LNCAP (cell line): Measurements from ENCODE around the gene AGPS.

Source experiments
- TF ChIP-seq, protein P1 (sequence below): fragments of 450-650 bp; IDR thresholded peaks from 2 replicates; pipeline ENCODE4 v1.5.1; 2017; ENCODE audit warnings: mild to moderate bottlenecking

The AGPS gene

DNA sequence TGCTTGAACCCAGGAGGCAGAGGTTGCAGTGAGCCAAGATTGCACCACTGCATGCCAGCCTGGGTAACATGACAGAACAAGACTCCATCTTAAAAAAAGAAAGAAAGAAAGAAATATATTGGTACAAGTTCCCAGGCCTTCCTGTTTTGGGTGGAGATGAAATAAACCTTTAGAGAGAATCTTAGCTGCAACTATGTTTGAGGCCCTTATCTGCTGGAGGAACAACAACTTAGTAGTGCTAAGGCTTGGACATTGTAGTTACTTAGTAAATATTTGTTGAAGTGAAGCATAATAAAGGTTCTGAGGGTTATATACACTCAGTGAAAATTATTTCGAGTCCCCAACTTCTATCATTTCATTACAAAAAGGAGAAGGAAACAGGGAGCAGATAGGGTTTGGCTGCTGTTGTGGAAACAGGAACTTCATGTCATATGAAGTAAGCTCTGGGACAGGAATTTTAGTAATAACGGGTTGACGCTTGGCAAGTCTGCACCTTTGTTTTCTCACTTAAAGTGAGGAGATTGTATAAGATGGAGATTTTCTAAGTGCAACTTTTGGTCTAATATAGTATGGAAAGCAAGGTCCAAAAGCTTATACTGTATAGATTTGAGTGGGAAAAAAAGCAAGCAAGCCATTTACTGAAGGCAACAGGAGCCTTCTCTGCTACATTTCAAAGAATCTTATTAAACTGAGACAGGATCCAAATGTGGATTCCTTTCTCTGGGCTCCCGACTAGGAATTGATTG, 40.0 kb upstream of the AGPS start:
- TF ChIP-seq, protein P1, sequence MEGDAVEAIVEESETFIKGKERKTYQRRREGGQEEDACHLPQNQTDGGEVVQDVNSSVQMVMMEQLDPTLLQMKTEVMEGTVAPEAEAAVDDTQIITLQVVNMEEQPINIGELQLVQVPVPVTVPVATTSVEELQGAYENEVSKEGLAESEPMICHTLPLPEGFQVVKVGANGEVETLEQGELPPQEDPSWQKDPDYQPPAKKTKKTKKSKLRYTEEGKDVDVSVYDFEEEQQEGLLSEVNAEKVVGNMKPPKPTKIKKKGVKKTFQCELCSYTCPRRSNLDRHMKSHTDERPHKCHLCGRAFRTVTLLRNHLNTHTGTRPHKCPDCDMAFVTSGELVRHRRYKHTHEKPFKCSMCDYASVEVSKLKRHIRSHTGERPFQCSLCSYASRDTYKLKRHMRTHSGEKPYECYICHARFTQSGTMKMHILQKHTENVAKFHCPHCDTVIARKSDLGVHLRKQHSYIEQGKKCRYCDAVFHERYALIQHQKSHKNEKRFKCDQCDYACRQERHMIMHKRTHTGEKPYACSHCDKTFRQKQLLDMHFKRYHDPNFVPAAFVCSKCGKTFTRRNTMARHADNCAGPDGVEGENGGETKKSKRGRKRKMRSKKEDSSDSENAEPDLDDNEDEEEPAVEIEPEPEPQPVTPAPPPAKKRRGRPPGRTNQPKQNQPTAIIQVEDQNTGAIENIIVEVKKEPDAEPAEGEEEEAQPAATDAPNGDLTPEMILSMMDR, result no peak

DNA sequence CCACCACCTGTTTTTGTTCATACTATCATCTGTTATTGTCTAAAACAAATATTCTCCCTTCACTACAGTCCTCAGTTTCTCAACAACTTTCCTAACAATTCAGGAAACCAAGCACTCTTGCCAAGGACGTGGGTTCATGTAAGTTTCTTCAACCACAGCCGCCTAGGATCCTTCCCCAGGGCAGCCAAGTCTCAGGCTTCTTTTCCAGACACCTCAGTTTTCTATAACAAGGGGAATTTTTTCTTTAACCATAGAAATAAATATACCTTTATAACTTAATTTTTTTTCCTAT, 39.4 kb upstream of the AGPS start:
- TF ChIP-seq, protein P1, result no peak

DNA sequence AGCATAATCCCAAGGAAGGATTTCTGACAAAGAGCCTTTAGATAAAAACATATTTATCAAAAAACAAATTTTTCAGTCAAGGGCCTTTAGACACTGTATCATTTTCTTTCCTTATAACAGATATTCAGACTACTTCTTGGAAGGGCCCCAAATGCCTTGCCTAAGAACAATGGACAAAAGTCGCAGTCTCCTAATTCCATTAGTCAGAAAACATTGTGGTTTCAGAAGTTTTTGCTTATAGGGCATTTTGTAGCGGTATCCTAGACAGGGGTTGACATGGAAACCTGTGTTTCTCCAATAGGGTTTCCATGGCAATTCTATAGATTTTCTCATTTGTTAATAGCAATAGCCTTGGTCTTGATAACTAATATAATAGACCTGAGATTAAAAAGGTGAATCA, 36.7 kb upstream of the AGPS start:
- TF ChIP-seq, protein P1, result no peak

DNA sequence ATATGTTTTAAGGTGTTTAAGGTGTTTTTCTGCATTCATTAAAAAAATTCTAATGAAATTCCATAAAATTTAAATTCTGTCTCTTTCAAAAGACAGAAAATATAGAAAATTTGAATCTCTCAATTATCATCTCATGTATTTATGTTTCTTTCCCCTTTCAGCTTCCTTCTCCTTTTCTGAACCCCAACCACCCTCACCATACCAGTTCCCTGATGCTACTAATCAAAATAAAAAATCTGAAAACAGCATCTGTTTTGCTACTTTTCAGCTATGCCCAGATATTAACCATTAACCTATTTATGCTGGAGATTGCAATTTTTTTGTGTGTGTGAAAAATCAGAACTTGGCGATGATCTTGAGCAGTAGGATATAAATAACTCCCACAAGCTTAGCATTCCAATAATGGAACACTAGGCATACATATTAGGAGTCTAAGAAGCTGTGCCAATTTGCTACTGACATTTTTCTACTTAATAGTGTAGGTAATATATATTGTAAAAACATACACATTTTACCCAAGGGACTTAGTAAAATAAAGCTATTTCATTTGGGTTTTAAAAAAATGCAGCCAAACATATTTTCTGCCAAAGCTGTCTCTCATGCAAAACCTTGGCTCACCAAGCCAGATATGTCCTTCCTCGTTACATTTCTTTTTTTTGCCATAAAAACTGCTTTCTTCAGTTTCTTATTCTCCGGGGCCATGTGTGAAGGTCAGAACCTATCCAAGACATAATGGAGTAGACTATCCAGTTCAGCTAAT, 32.6 kb upstream of the AGPS start:
- TF ChIP-seq, protein P1, result no peak

DNA sequence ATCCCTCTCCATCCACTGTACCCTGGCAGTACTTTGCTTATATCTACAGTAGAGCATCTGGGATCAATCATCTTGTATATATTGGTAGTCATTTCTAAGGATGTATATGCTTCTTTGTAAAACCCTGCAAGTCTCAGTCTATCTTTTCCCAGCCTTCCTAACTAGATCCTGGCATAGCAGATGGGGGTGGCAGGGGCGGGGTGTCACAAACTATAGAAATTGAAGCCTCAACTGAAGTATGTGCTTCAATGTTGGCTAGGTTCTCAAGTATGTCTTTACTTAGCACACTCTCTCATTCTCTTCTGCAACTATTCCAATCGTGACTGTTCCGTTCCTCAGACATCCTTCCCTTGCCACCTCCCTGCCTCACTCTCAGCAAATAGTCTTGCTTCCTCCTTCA, 30.1 kb upstream of the AGPS start:
- TF ChIP-seq, protein P1, result no peak

DNA sequence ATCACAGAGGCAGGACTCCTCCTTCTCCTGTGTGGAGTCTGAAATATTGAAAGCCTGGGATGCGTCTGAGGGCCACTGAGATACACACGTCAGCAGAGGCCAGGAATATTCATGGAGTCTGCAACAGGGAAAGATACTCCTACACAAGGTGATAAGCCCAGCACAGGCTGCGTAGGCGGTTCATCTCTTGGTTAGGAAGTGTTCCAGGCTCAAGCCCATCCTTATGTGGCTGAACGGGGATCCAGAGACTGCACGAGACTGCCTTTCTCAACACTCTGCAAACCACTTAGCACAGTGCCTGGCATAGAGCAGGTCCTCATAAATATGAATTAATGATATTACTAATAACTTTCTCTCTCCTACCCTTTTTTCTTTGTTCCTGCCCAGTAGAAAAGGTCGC, 29.2 kb upstream of the AGPS start:
- TF ChIP-seq, protein P1, result no peak

DNA sequence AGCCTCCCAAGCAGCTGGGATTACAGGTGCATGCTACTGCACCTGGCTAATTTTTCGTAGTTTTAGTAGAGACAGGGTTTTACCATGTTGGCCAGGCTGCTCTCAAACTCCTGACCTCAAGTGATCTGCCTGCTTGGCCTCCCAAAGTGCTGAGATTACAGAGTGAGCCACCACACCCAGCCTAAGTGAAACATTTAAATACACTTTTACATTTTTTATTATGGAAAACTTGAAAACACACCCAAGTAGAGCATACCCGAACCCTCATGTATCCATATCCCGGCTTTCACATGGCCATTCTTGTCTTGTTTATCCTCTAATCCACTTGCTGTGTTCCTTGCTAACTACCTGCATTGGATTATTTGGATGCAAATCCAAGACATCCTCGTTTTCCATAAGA, 13.2 kb upstream of the AGPS start:
- TF ChIP-seq, protein P1, result no peak
